ENCODE results near the gene HECW1. TPM values are rescaled to one million over a fixed set of nuclear protein-coding genes. Genes with fewer than 3 reads are reported as not detected.

The HECW1 gene
- total and polyA plus RNA-seq, 2 of the 13 experiments (the other 11 are each of a cell fraction or from before 2014, with no cell fraction given), result not detected

- ATAC-seq, result no peak
- FAIRE-seq, result no peak
- no peak overlapping the region for H3K9ac ChIP-seq (ENCODE audit: insufficient read depth, low read depth, low read length)
- H3K79me2 ChIP-seq (ENCODE audit: insufficient read depth, low read length), result no peaks in the 10 kb centered on the region
- peaks cover 0 to 3% of the 10 kb centered on the region in 2 experiments; a peak in 1 of 5 replicates for H3K27me3 ChIP-seq (ENCODE audit: control insufficient read depth in 1 of 2, insufficient read depth in 2 of 2, low read length in 2 of 2)
- no peak overlapping the region for H3K27ac ChIP-seq (ENCODE audit: extremely low read length, insufficient read depth, low read length)
- in situ Hi-C loops (cut with HindIII; ENCODE audit: extremely low pct_ligation_motif_present, low pct_unique_long_range_greater_than_20kb) (no loop called here), intact Hi-C loops (cut with micrococcal nuclease; ENCODE audit: unreplicated experiment) (no loop called here)
- ChIA-PET POLR2A (no interaction called here), CTCF (ENCODE audit: low intra/inter-chr PET ratio, low total read pairs) (no interaction called here)
- TF ChIP-seq ZFP62 (CRISPR knock-in tag; IDR thresholded peaks at IDR 0.05) (no peak), SMC3 (IDR thresholded peaks at IDR 0.05; ENCODE audit: low read length) (no peak), SMYD3 (CRISPR knock-in tag; IDR thresholded peaks at IDR 0.05) (no peak), RELA (CRISPR knock-in tag; IDR thresholded peaks at IDR 0.05) (no peak), ADNP (CRISPR knock-in tag; IDR thresholded peaks at IDR 0.05) (no peak), RAD51 (IDR thresholded peaks at IDR 0.05; ENCODE audit: borderline replicate concordance) (peak; percentile 84), USF2 (IDR thresholded peaks at IDR 0.05; ENCODE audit: low read depth, low read length) (peak; percentile 74), USF2 (CRISPR knock-in tag; IDR thresholded peaks at IDR 0.05; ENCODE audit: borderline replicate concordance) (no peak), ZNF383 (CRISPR knock-in tag; IDR thresholded peaks at IDR 0.05; ENCODE audit: borderline replicate concordance) (no peak), MAX (IDR thresholded peaks at IDR 0.05) (no peak), ZNF792 (CRISPR knock-in tag; IDR thresholded peaks at IDR 0.05) (no peak), THYN1 (CRISPR knock-in tag; IDR thresholded peaks at IDR 0.05; ENCODE audit: borderline replicate concordance, low read depth) (no peak), PAWR (CRISPR knock-in tag; IDR thresholded peaks at IDR 0.05; ENCODE audit: borderline replicate concordance) (no peak), ZBTB43 (CRISPR knock-in tag; conservative IDR thresholded peaks at IDR 0.05) (no peak), ZNF552 (CRISPR knock-in tag; IDR thresholded peaks at IDR 0.05; ENCODE audit: borderline replicate concordance) (no peak)
- TF ChIP-seq, protein P1, sequence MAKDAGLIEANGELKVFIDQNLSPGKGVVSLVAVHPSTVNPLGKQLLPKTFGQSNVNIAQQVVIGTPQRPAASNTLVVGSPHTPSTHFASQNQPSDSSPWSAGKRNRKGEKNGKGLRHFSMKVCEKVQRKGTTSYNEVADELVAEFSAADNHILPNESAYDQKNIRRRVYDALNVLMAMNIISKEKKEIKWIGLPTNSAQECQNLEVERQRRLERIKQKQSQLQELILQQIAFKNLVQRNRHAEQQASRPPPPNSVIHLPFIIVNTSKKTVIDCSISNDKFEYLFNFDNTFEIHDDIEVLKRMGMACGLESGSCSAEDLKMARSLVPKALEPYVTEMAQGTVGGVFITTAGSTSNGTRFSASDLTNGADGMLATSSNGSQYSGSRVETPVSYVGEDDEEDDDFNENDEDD (CRISPR knock-in tag; IDR thresholded peaks at IDR 0.05; ENCODE audit: borderline replicate concordance), result no peak
- TF ChIP-seq, protein P2, sequence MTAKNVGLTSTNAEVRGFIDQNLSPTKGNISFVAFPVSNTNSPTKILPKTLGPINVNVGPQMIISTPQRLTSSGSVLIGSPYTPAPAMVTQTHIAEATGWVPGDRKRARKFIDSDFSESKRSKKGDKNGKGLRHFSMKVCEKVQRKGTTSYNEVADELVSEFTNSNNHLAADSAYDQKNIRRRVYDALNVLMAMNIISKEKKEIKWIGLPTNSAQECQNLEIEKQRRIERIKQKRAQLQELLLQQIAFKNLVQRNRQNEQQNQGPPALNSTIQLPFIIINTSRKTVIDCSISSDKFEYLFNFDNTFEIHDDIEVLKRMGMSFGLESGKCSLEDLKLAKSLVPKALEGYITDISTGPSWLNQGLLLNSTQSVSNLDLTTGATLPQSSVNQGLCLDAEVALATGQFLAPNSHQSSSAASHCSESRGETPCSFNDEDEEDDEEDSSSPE (CRISPR knock-in tag; IDR thresholded peaks at IDR 0.05), result no peak
- H3K4me1 ChIP-seq (ENCODE audit: insufficient read depth, low read length), result no peaks in the 10 kb centered on the region
- no peak overlapping the region for H3K4me3 ChIP-seq (replicated peaks in 1 of 3; ENCODE audit: insufficient read depth in 1 of 3, low read depth in 2 of 3, low read length in 3 of 3)
- H4K20me1 ChIP-seq (ENCODE audit: insufficient read depth, low read length), result no peaks in the 10 kb centered on the region
- no peak for DNase-seq (ENCODE audit: low spot score)
- H3K36me3 ChIP-seq (replicated peaks in 1 of 2; ENCODE audit: control insufficient read depth in 1 of 2, insufficient read depth in 2 of 2, low read length in 2 of 2), result no peaks in the 10 kb centered on the region
- H2AFZ ChIP-seq (ENCODE audit: low read length), result no peak overlapping the region
- BruUV-seq (replicated peaks), result no TSS peak
- H3K9me3 ChIP-seq (ENCODE audit: low read length), result no peaks in the 10 kb centered on the region
- no peak overlapping the region for H3K4me2 ChIP-seq (ENCODE audit: low read depth, low read length)
- WGBS (ENCODE audit: low lambda C conversion rate), result 22% methylated on average over 6 of the region's 6 CpGs
These were observed 107.8 kb downstream of the HECW1 start for GRCh38 chr7:43220250-43220649.

Data from HepG2 (cell line).